22Rv1 (cell line): ENCODE results near the gene EVL.

Source experiments
- H3K27ac ChIP-seq: fragments of 450-650 bp; 2 replicates; pipeline ENCODE4 v1.5.1; 2017
- ZFX ChIP-seq: fragments of 450-650 bp; IDR thresholded peaks from 2 replicates; pipeline ENCODE4 v1.6.1; 2017; ENCODE audit warnings: antibody characterized with exemption, borderline replicate concordance
- TF ChIP-seq, protein P1 (sequence below): fragments of 450-650 bp; IDR thresholded peaks from 2 replicates; pipeline ENCODE4 v1.5.1; 2017; ENCODE audit warnings: mild to moderate bottlenecking

EVL gene

DNA sequence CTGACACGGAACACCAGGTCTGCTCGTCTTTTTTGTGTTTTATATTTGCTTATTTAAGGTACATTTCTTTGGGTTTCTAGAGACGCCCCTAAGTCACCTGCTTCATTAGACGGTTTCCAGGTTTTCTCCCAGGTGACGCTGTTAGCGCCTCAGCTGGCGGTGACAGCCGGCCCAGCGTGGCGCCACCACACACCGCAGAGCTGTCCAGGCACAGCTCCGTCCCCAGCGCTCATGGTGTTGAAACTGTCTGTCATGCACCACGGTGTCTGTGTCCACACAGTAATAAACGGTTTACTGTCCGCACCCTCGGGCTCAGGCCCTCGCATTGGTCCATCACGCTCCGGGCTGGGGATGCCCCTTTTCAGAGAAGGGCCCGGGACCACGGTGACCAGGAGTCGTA is 78.7 kb downstream of the EVL start:
- TF ChIP-seq, protein P1, sequence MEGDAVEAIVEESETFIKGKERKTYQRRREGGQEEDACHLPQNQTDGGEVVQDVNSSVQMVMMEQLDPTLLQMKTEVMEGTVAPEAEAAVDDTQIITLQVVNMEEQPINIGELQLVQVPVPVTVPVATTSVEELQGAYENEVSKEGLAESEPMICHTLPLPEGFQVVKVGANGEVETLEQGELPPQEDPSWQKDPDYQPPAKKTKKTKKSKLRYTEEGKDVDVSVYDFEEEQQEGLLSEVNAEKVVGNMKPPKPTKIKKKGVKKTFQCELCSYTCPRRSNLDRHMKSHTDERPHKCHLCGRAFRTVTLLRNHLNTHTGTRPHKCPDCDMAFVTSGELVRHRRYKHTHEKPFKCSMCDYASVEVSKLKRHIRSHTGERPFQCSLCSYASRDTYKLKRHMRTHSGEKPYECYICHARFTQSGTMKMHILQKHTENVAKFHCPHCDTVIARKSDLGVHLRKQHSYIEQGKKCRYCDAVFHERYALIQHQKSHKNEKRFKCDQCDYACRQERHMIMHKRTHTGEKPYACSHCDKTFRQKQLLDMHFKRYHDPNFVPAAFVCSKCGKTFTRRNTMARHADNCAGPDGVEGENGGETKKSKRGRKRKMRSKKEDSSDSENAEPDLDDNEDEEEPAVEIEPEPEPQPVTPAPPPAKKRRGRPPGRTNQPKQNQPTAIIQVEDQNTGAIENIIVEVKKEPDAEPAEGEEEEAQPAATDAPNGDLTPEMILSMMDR: no peak
- TF ChIP-seq ZFX: no peak
- H3K27ac ChIP-seq: no peak overlapping the region

DNA sequence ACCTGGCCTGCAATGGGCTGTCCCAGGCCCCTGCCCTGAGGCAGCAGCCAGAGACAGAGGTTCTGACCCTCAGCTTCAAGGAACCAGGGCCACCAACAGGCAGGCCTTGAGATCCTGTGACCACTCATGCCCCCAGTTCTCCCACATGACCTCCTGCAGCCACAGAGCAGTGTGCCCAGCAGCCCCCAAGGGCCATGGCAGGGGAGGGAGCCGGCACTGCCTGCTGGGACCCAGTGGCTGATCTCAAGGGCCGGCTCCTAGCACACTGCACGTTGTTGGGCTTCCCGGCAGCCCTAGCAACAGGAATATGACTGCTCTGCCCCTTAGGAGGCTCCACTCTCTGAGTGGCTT is 79.4 kb downstream of the EVL start:
- TF ChIP-seq, protein P1: no peak
- TF ChIP-seq ZFX: no peak
- H3K27ac ChIP-seq: no peak overlapping the region

DNA sequence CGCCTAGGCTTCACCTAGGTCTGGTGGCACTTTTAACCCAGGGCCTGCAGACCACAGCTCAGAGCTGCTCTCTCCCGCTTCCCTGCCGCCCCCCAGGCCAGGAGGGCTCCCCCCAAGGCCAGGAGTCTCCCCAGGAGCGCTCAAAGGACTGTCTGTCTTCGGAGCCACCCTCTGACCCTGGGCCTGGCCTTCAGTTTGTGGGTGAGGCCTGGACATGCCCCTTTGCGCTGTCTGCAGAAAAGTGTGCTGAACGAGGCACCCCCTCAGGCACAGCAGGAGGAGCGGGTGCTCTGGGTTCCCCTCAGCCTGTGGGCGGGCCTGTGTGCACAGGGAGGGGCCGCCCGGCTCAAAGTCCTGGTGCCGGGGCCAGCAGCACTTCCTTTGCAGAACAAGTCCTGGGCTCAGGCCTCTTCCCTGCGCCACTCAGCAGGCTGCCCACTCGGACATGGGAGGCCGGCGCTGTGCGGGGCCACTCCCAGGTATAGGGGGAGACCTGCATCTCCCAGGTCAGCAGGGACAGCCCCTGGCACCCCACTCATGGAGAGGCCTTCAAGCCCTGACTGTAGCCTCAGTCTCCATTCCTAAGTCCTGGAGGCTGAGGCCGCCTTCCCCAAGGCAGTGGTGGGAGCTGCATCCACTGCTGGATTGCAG is 79.9 kb downstream of the EVL start:
- H3K27ac ChIP-seq: no peak overlapping the region
- TF ChIP-seq, protein P1: no peak
- TF ChIP-seq ZFX: no peak

DNA sequence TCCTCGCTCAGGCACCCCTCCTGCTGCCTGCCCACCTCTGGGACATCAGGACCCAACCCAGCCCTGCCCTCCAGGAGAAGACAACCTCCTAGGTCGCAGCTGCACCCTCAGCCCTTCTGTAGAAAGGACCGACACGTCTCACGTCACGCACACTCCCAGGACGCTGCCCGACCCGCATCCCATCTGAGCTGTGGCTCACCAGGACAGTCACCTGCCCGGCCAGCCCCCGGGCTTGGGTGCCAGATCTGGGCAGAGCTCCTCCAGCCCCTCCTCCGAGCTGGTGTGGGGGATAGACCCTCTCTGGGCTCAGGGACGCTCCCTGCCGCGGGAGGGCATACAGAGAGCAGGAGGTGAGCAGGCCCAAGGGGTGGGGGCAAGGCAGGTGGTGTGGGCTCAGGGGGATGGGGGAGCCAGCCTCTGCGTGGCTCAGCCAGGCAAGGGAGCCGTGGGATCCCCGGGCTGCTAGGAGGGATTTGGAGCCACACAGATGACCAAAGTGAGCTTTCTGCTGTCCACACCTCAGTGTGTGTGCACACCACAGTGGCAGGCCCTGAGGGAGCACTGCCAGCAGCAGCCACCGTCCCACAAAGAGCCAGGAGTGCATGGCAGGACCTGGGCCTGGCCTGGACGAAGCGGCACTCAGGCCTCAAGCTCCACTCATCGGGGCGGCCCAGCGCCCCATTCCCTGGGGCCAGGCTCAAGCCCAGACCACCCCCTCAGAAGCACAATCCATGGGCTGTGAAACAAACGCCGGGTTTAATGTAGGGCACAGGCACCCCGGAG is 80.7 kb downstream of the EVL start:
- no peak overlapping the region for H3K27ac ChIP-seq
- no peak for TF ChIP-seq ZFX
- TF ChIP-seq, protein P1: no peak

DNA sequence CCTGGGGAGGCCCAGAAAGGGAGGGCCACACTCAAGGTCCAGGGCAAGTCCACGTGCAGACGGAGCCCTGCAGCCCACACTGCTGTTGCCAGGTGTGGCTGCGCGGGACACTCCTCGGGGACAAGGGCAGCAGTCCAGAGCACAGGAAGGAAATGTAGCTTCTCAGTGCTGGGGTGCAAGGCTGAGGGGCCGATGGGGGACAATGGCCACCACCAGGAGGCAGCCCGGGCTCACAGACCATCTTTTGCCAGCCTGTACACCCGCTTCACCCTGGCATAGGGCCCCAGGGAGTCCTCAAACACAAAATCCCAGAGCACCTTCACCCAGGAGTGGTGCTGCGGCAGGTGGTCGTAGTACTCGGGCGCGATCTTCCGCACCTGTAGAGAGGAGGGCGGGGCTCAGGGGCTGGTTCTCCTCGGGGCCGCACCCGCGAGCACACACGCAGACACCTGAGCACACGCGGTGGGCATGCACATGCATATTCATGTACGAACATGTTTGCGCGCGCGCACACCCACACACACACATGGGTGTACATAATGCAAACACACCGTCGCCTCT is 81.4 kb downstream of the EVL start:
- no peak for TF ChIP-seq ZFX
- TF ChIP-seq, protein P1: no peak
- H3K27ac ChIP-seq: no peak overlapping the region

DNA sequence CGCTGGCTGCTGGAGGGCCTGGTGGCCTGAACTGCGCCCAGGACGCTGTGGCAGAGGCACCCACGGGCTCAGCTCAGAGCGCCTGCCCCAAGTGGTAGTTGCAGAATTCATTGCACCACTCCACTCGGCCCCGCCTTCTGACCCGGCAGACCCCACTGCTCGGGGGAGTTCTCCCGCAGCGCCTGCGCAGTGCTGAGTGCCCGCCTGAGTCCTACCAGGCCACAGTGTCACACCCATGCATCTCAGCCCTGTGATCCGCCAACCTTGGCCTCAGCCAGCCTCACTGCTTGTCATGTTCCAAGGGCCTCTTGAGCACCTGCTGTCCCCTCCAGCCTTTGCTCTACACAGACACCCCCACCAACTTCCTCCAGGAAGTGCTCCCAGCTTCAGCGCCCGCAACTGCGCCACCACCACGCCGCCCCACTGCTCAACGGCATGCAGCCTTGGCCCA is 82.0 kb downstream of the EVL start:
- TF ChIP-seq, protein P1: no peak
- TF ChIP-seq ZFX: no peak
- H3K27ac ChIP-seq: no peak overlapping the region
